H1 (cell line): ENCODE results near the gene OR1E2.

Experiments
- BACH1 ChIP-seq: IDR thresholded peaks from 2 replicates; pipeline ENCODE4 v1.6.1; 2012; ENCODE audit warnings: low read length, improper control_type of control experiment
- BCL11A ChIP-seq, 2 experiments: IDR thresholded peaks; one replicate each; pipeline ENCODE4 v1.6.1; 2011; ENCODE audit warnings: low read depth in 2 of 2, low read length in 2 of 2, mild to moderate bottlenecking in 2 of 2
- EZH2 ChIP-seq: fragments of 200-600 bp; sonication (generic); IDR thresholded peaks from 2 replicates; pipeline ENCODE4 v1.7.1; 2012; ENCODE audit warnings: low read depth, mild to moderate bottlenecking, moderate library complexity, low read length, inconsistent platforms; ENCODE audit not compliant: severe bottlenecking
- KDM5A ChIP-seq: fragments of 200-600 bp; IDR thresholded peaks from 2 replicates; pipeline ENCODE4 v1.7.1; 2012; ENCODE audit warnings: mild to moderate bottlenecking, low read length, inconsistent platforms, mixed read lengths
- PHF8 ChIP-seq: fragments of 200-600 bp; sonication (generic); conservative IDR thresholded peaks from 2 replicates; pipeline ENCODE4 v1.7.1; 2012; ENCODE audit warnings: low read depth, mild to moderate bottlenecking, inconsistent platforms, low read length, moderate library complexity
- POLR2A ChIP-seq, 2 experiments: IDR thresholded peaks; 1 replicate in 1 of 2; 2 replicates in 1 of 2; pipeline ENCODE4 v1.6.1; 2011; ENCODE audit warnings: low read depth in 2 of 2, low read length in 2 of 2, mild to moderate bottlenecking in 2 of 2; ENCODE audit errors: control extremely low read depth in 1 of 2
- POLR2AphosphoS5 ChIP-seq: IDR thresholded peaks from 2 replicates; pipeline ENCODE4 v1.6.1; 2011; ENCODE audit warnings: low read depth, low read length
- SIRT6 ChIP-seq: IDR thresholded peaks from one replicate; pipeline ENCODE4 v1.7.1; 2012; ENCODE audit warnings: low read length, inconsistent platforms
- TAF1 ChIP-seq: IDR thresholded peaks from 2 replicates; pipeline ENCODE4 v1.6.1; 2011; ENCODE audit warnings: mild to moderate bottlenecking, low read depth, low read length
- USF2 ChIP-seq: IDR thresholded peaks from 2 replicates; pipeline ENCODE4 v1.6.1; 2011; ENCODE audit warnings: low read length, improper control_type of control experiment
- TF ChIP-seq, protein P1 (sequence below), 3 experiments: IDR thresholded peaks; 1 replicate in 2 of 3; 2 replicates in 1 of 3; pipeline versions ENCODE4 v1.5.1 to v1.6.1; 2011; ENCODE audit warnings: low read length in 3 of 3, mild to moderate bottlenecking in 3 of 3, inconsistent platforms in 2 of 3, low read depth in 1 of 3, moderate library complexity in 1 of 3; ENCODE audit not compliant: insufficient read depth in 1 of 3; ENCODE audit errors: control extremely low read depth in 1 of 3

DNA sequence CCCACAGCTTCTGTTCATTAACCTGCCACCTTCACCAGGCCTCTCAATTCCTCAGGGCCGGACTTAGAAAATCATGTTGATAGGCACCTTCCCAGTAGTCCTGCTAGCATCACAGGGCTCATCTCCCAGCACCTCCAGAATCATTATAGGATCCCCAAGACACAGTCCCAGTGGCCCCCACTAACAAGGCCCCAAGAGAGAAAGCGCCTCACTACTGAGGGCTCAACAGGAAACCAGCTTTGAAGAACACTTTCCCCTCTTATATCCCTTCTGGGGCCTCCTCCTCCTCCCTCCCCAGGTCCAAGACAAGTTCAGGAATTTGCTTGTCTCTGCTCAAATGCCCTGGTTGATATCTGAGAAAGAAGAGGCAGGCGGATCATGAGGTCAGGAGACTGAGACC lies 22.6 kb downstream of the OR1E2 start, which contains the start of gene OR3A3:
- no peak for TF ChIP-seq POLR2A (IDR thresholded peaks at IDR 0.05; ENCODE audit: control extremely low read depth in 1 of 2, low read depth in 2 of 2, low read length in 2 of 2)
- no peak for TF ChIP-seq TAF1
- no peak for TF ChIP-seq KDM5A
- TF ChIP-seq, protein P1, sequence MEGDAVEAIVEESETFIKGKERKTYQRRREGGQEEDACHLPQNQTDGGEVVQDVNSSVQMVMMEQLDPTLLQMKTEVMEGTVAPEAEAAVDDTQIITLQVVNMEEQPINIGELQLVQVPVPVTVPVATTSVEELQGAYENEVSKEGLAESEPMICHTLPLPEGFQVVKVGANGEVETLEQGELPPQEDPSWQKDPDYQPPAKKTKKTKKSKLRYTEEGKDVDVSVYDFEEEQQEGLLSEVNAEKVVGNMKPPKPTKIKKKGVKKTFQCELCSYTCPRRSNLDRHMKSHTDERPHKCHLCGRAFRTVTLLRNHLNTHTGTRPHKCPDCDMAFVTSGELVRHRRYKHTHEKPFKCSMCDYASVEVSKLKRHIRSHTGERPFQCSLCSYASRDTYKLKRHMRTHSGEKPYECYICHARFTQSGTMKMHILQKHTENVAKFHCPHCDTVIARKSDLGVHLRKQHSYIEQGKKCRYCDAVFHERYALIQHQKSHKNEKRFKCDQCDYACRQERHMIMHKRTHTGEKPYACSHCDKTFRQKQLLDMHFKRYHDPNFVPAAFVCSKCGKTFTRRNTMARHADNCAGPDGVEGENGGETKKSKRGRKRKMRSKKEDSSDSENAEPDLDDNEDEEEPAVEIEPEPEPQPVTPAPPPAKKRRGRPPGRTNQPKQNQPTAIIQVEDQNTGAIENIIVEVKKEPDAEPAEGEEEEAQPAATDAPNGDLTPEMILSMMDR (IDR thresholded peaks at IDR 0.05; ENCODE audit: control extremely low read depth in 1 of 3, insufficient read depth in 1 of 3, low read depth in 1 of 3, low read length in 3 of 3): no peak
- no peak for TF ChIP-seq EZH2
- TF ChIP-seq POLR2AphosphoS5: no peak
- TF ChIP-seq BCL11A (IDR thresholded peaks at IDR 0.05; ENCODE audit: low read depth in 2 of 2, low read length in 2 of 2): no peak
- no peak for TF ChIP-seq USF2
- no peak for TF ChIP-seq PHF8
- no peak for TF ChIP-seq SIRT6
- no peak for TF ChIP-seq BACH1
